ENCODE data around the gene GDF2.

DNA sequence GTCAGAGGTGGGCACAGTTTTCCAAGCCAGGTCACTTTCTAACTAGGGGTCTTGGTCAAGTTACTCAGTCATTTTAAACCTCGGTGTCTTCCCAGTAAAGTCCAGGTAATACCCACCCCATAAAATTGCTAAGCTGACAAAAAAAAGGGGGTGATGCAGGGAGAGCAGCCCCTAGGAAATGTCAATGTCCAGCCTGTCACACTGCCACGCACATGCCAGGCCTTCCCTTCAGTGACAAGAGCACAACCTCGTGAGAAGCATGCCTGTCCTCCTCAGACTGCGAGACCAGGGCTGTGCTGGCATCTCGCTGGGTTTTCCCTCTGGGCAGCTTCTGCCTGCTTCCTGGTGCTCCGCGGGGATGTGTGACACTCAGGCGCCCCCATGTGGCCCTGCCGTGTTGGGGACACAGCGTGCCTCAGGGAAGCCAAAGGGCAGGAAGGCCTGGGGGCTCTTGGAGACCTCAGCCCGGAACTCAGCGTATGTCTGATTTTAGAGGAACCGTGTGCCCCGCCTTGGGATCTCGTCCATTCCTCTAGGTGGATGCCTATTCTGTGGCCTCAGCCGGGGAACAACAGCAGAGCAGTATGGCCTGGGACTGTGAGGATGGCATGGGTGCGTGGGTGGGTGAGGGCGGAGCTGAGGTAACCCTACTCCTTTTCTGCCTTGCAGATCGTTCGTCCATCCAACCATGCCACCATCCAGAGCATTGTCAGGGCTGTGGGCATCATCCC is 10.2 kb upstream of the GDF2 start:
- TF ChIP-seq GATA3 (IDR thresholded peaks at IDR 0.05; ENCODE audit: low read depth, low read length), result no peak
- TF ChIP-seq GATA2 (IDR thresholded peaks at IDR 0.05; ENCODE audit: low read depth, low read length), result no peak

All from SH-SY5Y (cell line).